Mesodermal cell (in vitro differentiated cells): Measurements from ENCODE around the gene TSC22D1.

Experiments
- H3K27ac ChIP-seq: 2 replicates; pipeline ENCODE4 v1.7.0; 2013; ENCODE audit warnings: mild to moderate bottlenecking, low read depth, low read length, moderate library complexity; ENCODE audit not compliant: severe bottlenecking
- H3K36me3 ChIP-seq: 2 replicates; pipeline ENCODE4 v1.7.1; 2013; ENCODE audit warnings: mild to moderate bottlenecking, low read length, moderate library complexity; ENCODE audit not compliant: control insufficient read depth, insufficient read depth
- H3K4me1 ChIP-seq: one replicate; pipeline ENCODE4 v1.7.1; 2013; ENCODE audit warnings: mild to moderate bottlenecking, low read length; ENCODE audit not compliant: insufficient read depth, control insufficient read depth, poor library complexity, severe bottlenecking
- H3K4me3 ChIP-seq: 2 replicates; pipeline ENCODE4 v1.7.0; 2013; ENCODE audit warnings: low read length, control low read depth, mild to moderate bottlenecking; ENCODE audit not compliant: insufficient read depth, poor library complexity, severe bottlenecking; ENCODE audit errors: extremely low read depth
- H3K9me3 ChIP-seq: 2 replicates; pipeline ENCODE4 v1.7.1; 2013; ENCODE audit warnings: mild to moderate bottlenecking, low read length, moderate library complexity; ENCODE audit not compliant: control insufficient read depth
- WGBS, 2 experiments: methylation state at CpG; one replicate each; pipeline ENCODE4 v1.1.5; 2013; ENCODE audit warnings: missing lambda C conversion rate in 2 of 2; ENCODE audit not compliant: insufficient coverage in 2 of 2; 5-methylcytosine and 5-hydroxymethylcytosine counted together

Gene TSC22D1

GRCh38 chr13:44384778-44385177, 191.4 kb downstream of the TSC22D1 start:
- Histone ChIP-seq H3K36me3 (no peaks in the 10 kb centered on the region), H3K4me1 (peaks cover 30% of the 10 kb centered on the region), H3K9me3 (no peaks in the 10 kb centered on the region), H3K27ac (no peak overlapping the region), H3K4me3 (no peak overlapping the region)
- no CpG with 5 or more reads among the region's 1 CpG for WGBS, 2 experiments

DNA sequence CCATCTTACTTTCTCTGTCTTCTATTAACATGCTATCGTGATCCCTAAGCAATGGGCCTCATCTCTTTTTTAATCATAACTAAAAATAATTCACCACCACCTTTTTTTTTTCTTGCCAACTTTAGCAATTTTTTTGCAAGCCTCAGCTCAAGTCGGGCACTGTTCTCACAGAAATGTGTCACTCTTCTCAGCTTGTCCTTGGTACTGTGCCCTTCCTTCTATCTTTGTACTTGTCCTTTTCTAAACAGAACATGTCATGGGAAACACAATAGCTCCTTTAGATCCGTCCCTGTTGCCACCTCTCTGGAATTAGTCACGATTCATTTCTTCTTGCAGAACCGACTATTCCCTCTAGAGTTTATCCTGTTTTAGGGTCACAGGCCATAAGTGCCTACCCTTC, 192.2 kb downstream of the TSC22D1 start:
- H3K9me3 ChIP-seq: no peaks in the 10 kb centered on the region
- WGBS, 2 experiments: 69 to 78% methylated on average over 5 of the region's 5 CpGs

DNA sequence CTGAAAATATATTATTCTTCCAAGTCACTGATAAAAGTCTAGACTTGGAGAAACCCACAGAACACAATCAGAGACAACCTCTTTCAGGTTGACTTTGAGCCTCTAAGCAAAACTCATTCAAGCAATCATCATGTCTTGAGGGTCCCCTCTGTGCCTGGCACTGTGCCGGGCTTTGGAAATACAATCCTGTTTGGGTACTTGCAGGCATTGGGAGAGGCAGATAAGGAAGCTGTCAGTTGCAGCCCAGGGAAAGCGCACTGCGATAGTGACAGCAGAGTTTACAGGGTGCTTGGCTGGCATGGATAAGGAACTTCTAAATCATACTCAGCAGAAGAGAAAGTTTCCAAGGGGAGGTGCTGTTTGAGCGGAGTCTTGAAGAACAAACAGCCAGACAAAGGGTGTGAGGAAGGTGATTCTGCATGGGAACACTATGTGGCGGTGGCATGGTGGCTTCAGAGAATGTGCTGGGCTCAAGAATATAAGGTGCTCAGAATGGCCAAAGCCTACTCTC, 193.4 kb downstream of the TSC22D1 start:
- H3K9me3 ChIP-seq: no peaks in the 10 kb centered on the region
- no peaks in the 10 kb centered on the region for H3K36me3 ChIP-seq
- 83 to 100% methylated on average over 4 to 5 of the region's 5 CpGs for WGBS, 2 experiments
- H3K4me3 ChIP-seq: no peak overlapping the region
- peaks cover 12% of the 10 kb centered on the region for H3K4me1 ChIP-seq
- no peak overlapping the region for H3K27ac ChIP-seq

More for the DNA sequence above, 192.2 kb downstream of the TSC22D1 start:
- no peak overlapping the region for H3K27ac ChIP-seq
- no peak overlapping the region for H3K4me3 ChIP-seq
- no peaks in the 10 kb centered on the region for H3K36me3 ChIP-seq
- peaks cover 24% of the 10 kb centered on the region for H3K4me1 ChIP-seq
